Activated T-cell treated with anti-CD3 and anti-CD28 coated beads, Interleukin-2, amount 50 U/mL, for 1 hour (primary cell): ENCODE results near the gene RIMBP3C.
"Not testable (repeated sequence)": the region's sequence is repeated elsewhere in the genome, so short reads cannot be mapped to it uniquely, and the experiment has no call there.

Experiments
- DNase-seq: peaks from one replicate; pipeline ENCODE4 v3.0.0-alpha.2; 2020

The RIMBP3C gene

GRCh38 chr22:21573750-21574494 lies 22.7 kb upstream of the RIMBP3C start:
- DNase-seq, result no peak

- no peak for DNase-seq
Measured at GRCh38 chr22:21573293-21573734, 22.1 kb upstream of the RIMBP3C start.

GRCh38 chr22:21571679-21572078 lies 20.4 kb upstream of the RIMBP3C start:
- no peak for DNase-seq

- DNase-seq, result no peak
Measured at GRCh38 chr22:21570398-21570797, 19.1 kb upstream of the RIMBP3C start.

- DNase-seq, result no peak
Measured at GRCh38 chr22:21569459-21570170, 18.4 kb upstream of the RIMBP3C start.

- DNase-seq, result not testable (repeated sequence)
Measured at GRCh38 chr22:21569076-21569427, 17.8 kb upstream of the RIMBP3C start.

- DNase-seq, result no peak
Measured at GRCh38 chr22:21568347-21569075, 17.2 kb upstream of the RIMBP3C start.

- DNase-seq, result peak; percentile 84
Measured at GRCh38 chr22:21567456-21568346, 16.4 kb upstream of the RIMBP3C start, which contains the start of gene UBE2L3. Gene UBE2L3 (plus strand): TSS chr22:21567714. CDS start chr22:21567745, 31 bp downstream.

- no peak for DNase-seq
Measured at GRCh38 chr22:21564411-21564810, 13.2 kb upstream of the RIMBP3C start.

GRCh38 chr22:21563912-21564311 lies 12.7 kb upstream of the RIMBP3C start:
- DNase-seq, result no peak

GRCh38 chr22:21560657-21561056 lies 9.4 kb upstream of the RIMBP3C start:
- not testable (repeated sequence) for DNase-seq

- not testable (repeated sequence) for DNase-seq
Measured at GRCh38 chr22:21559345-21560125, 8.3 kb upstream of the RIMBP3C start.

GRCh38 chr22:21550678-21551047 lies 598 bp downstream of the RIMBP3C start:
- DNase-seq, result not testable (repeated sequence)

GRCh38 chr22:21550008-21550677 lies 1.1 kb downstream of the RIMBP3C start:
- DNase-seq, result not testable (repeated sequence)

GRCh38 chr22:21549558-21549957 lies 1.7 kb downstream of the RIMBP3C start:
- DNase-seq, result not testable (repeated sequence)

GRCh38 chr22:21544432-21545322 lies 6.6 kb downstream of the RIMBP3C start:
- not testable (repeated sequence) for DNase-seq

GRCh38 chr22:21539862-21540261 lies 11.4 kb downstream of the RIMBP3C start:
- not testable (repeated sequence) for DNase-seq

- not testable (repeated sequence) for DNase-seq
Measured at GRCh38 chr22:21532863-21533648, 18.2 kb downstream of the RIMBP3C start.

- not testable (repeated sequence) for DNase-seq
Measured at GRCh38 chr22:21531525-21531924, 19.7 kb downstream of the RIMBP3C start.
